H1 (cell line): ENCODE measurements around the gene PPARD. TPM values are rescaled to one million over a fixed set of nuclear protein-coding genes. Genes with fewer than 3 reads are reported as not detected.
A peak's percentile ranks its signal among the peaks of the same experiment; 100 is the strongest.

ENCODE experiments used
- CTCF ChIA-PET: fragments of 300-600 bp; sonication (Branson Sonifier 250); formaldehyde crosslinking; loops from one replicate; lab custom pipeline; 2021; ENCODE audit not compliant: partially characterized antibody; lab: Charles Lee
- POLR2A ChIA-PET: fragments of 300-600 bp; sonication (Branson Sonifier 250); formaldehyde crosslinking; loops from one replicate; lab custom pipeline; 2021; ENCODE audit warnings: inconsistent platforms; ENCODE audit not compliant: partially characterized antibody; lab: Charles Lee
- DNase-seq, 2 experiments: peaks; one replicate each; pipeline versions ENCODE4 v3.0.0 to v3.0.0-alpha.2; 2010 to 2022; ENCODE audit warnings: low spot score in 2 of 2, low read depth in 1 of 2, mixed read lengths in 1 of 2
- FAIRE-seq: peaks from 2 replicates; lab custom pipeline; 2011; peaks lifted over from hg19 to GRCh38; lab: Jason Lieb, UNC
- H2AFZ ChIP-seq: 2 replicates; pipeline ENCODE4 v1.8.1; 2012; ENCODE audit warnings: low read length, inconsistent platforms
- H2AK5ac ChIP-seq: 2 replicates; pipeline ENCODE4 v1.6.1; 2013; ENCODE audit warnings: low read depth, low read length
- H2BK120ac ChIP-seq: replicated peaks from 2 replicates; pipeline ENCODE3; 2013; ENCODE audit warnings: low read depth, low read length, inconsistent platforms
- H2BK12ac ChIP-seq: 2 replicates; pipeline ENCODE4 v1.6.1; 2013; ENCODE audit warnings: low read depth, low read length
- H2BK15ac ChIP-seq: 2 replicates; pipeline ENCODE4 v1.6.1; 2013; ENCODE audit warnings: low read length
- H2BK20ac ChIP-seq: 2 replicates; pipeline ENCODE4 v1.6.1; 2013; ENCODE audit warnings: low read length
- H2BK5ac ChIP-seq: 2 replicates; pipeline ENCODE4 v1.6.1; 2013; ENCODE audit warnings: low read depth, low read length
- H3K14ac ChIP-seq: 2 replicates; pipeline ENCODE4 v1.6.1; 2013; ENCODE audit warnings: inconsistent platforms; ENCODE audit not compliant: insufficient read length
- H3K18ac ChIP-seq: 2 replicates; pipeline ENCODE4 v1.6.1; 2013; ENCODE audit warnings: low read length; ENCODE audit errors: extremely low read depth
- H3K23ac ChIP-seq: 2 replicates; pipeline ENCODE4 v1.6.1; 2013; ENCODE audit warnings: inconsistent platforms; ENCODE audit not compliant: insufficient read length
- H3K23me2 ChIP-seq: 2 replicates; pipeline ENCODE4 v1.6.1; 2013; ENCODE audit warnings: low read depth, low read length
- H3K27ac ChIP-seq: 2 replicates; pipeline ENCODE4 v1.6.1; 2011; ENCODE audit warnings: low read depth, low read length, inconsistent platforms
- H3K27me3 ChIP-seq, 4 experiments: replicated peaks in 1 of 4; 1 replicate in 1 of 4; 2 replicates in 3 of 4; pipeline versions ENCODE4 v1.6.1 to v1.8.1; 2011 to 2013; ENCODE audit warnings: low read length in 3 of 4, mild to moderate bottlenecking in 3 of 4, inconsistent platforms in 2 of 4, mixed read lengths in 2 of 4, moderate library complexity in 1 of 4; ENCODE audit not compliant: control insufficient read depth in 3 of 4, insufficient read depth in 3 of 4; ENCODE audit errors: extremely low read depth in 1 of 4
- H3K36me3 ChIP-seq, 4 experiments: 2 replicates each; pipeline versions ENCODE4 v1.6.1 to v1.8.1; 2011 to 2013; ENCODE audit warnings: mild to moderate bottlenecking in 4 of 4, low read length in 3 of 4, moderate library complexity in 2 of 4, control low read depth in 1 of 4, inconsistent platforms in 1 of 4; ENCODE audit not compliant: insufficient read depth in 4 of 4, control insufficient read depth in 2 of 4
- H3K4ac ChIP-seq: replicated peaks from 2 replicates; pipeline ENCODE3; 2013; ENCODE audit warnings: low read length, low read depth, mixed read lengths, inconsistent platforms; ENCODE audit not compliant: insufficient read length
- H3K4me1 ChIP-seq, 4 experiments: replicated peaks in 1 of 4; 1 replicate in 1 of 4; 2 replicates in 3 of 4; pipeline versions ENCODE4 v1.6.1 to v1.8.1; 2011 to 2013; ENCODE audit warnings: low read length in 3 of 4, inconsistent platforms in 2 of 4, mixed read lengths in 1 of 4; ENCODE audit not compliant: insufficient read depth in 4 of 4, control insufficient read depth in 3 of 4
- H3K4me2 ChIP-seq, 2 experiments: 2 replicates each; pipeline versions ENCODE4 v1.6.1 to v1.8.1; 2011 to 2013; ENCODE audit warnings: low read depth in 2 of 2, low read length in 2 of 2, control low read depth in 1 of 2, inconsistent platforms in 1 of 2, mild to moderate bottlenecking in 1 of 2; ENCODE audit not compliant: insufficient read depth in 1 of 2
- H3K4me3 ChIP-seq, 4 experiments: fragments of 200-600, 300-600 bp in 1 of 4; sonication (generic), shearing (Covaris generic), sonication (Bioruptor Twin) in 1 of 4; 2 replicates each; pipeline versions ENCODE4 v1.5.1 to v1.8.1; 2011 to 2016; ENCODE audit warnings: low read length in 4 of 4, low read depth in 3 of 4, control low read depth in 2 of 4, inconsistent platforms in 2 of 4, mild to moderate bottlenecking in 2 of 4, mixed read lengths in 1 of 4, moderate library complexity in 1 of 4; ENCODE audit not compliant: insufficient read depth in 2 of 4; ENCODE audit errors: extremely low read depth in 1 of 4
- H3K56ac ChIP-seq: replicated peaks from 2 replicates; pipeline ENCODE3; 2013; ENCODE audit warnings: low read depth, mild to moderate bottlenecking, mixed read lengths, low read length, inconsistent platforms; ENCODE audit not compliant: insufficient read length
- H3K79me1 ChIP-seq: 2 replicates; pipeline ENCODE4 v1.6.1; 2013; ENCODE audit warnings: low read depth, low read length, control low read depth
- H3K79me2 ChIP-seq, 2 experiments: 2 replicates each; pipeline versions ENCODE4 v1.6.1 to v1.8.1; 2012 to 2013; ENCODE audit warnings: low read length in 2 of 2, mild to moderate bottlenecking in 2 of 2, inconsistent platforms in 1 of 2; ENCODE audit not compliant: insufficient read depth in 2 of 2, control insufficient read depth in 1 of 2
- H3K9ac ChIP-seq, 4 experiments: replicated peaks in 1 of 4; 1 replicate in 1 of 4; 2 replicates in 3 of 4; pipeline versions ENCODE4 v1.6.1 to v1.8.1; 2011 to 2013; ENCODE audit warnings: low read depth in 3 of 4, low read length in 3 of 4, control low read depth in 2 of 4, mild to moderate bottlenecking in 2 of 4, moderate library complexity in 2 of 4, inconsistent platforms in 1 of 4; ENCODE audit errors: extremely low read depth in 1 of 4
- H3K9me3 ChIP-seq, 2 experiments: 2 replicates each; pipeline versions ENCODE4 v1.6.1 to v1.8.1; 2012 to 2013; ENCODE audit warnings: mild to moderate bottlenecking in 2 of 2, moderate library complexity in 2 of 2, control low read depth in 1 of 2, inconsistent platforms in 1 of 2, low read depth in 1 of 2, low read length in 1 of 2, mixed read lengths in 1 of 2; ENCODE audit not compliant: insufficient read depth in 2 of 2
- H4K20me1 ChIP-seq, 2 experiments: replicated peaks in 1 of 2; 2 replicates each; pipeline versions ENCODE3 to v1.8.1; 2011 to 2013; ENCODE audit warnings: inconsistent platforms in 2 of 2, low read length in 2 of 2, mild to moderate bottlenecking in 1 of 2; ENCODE audit not compliant: insufficient read depth in 2 of 2, control insufficient read depth in 1 of 2
- H4K5ac ChIP-seq: 2 replicates; pipeline ENCODE4 v1.6.1; 2013; ENCODE audit warnings: low read length, low read depth, mixed read lengths, inconsistent platforms; ENCODE audit not compliant: insufficient read length
- H4K8ac ChIP-seq: 2 replicates; pipeline ENCODE4 v1.8.0; 2013; ENCODE audit warnings: mild to moderate bottlenecking, moderate library complexity, low read length, inconsistent platforms; ENCODE audit not compliant: insufficient read depth; ENCODE audit errors: extremely low read depth
- H4K91ac ChIP-seq: replicated peaks from 2 replicates; pipeline ENCODE3; 2013; ENCODE audit warnings: low read length, mixed read lengths, inconsistent platforms; ENCODE audit not compliant: insufficient read length
- ASH2L ChIP-seq: fragments of 200-600, 300-600 bp; sonication (generic); IDR thresholded peaks from one replicate; pipeline ENCODE4 v1.7.1; 2017; ENCODE audit warnings: low read length
- BRCA1 ChIP-seq: IDR thresholded peaks from 2 replicates; pipeline ENCODE4 v1.6.1; 2012; ENCODE audit warnings: low read depth, low read length, improper control_type of control experiment
- CBX8 ChIP-seq: fragments of 300-800, 300-1000 bp; sonication (generic); IDR thresholded peaks from 2 replicates; pipeline ENCODE4 v1.7.1; 2016; ENCODE audit warnings: low read depth, low read length, borderline replicate concordance
- CTBP2 ChIP-seq: IDR thresholded peaks from 2 replicates; pipeline ENCODE4 v1.7.0; 2011; ENCODE audit warnings: borderline replicate concordance, mild to moderate bottlenecking, moderate library complexity, mixed read lengths, low read length; ENCODE audit not compliant: insufficient read depth, insufficient read length
- CTCF ChIP-seq, 3 experiments: IDR thresholded peaks; 1 replicate in 2 of 3; 2 replicates in 1 of 3; pipeline versions ENCODE4 v1.5.1 to v1.6.1; 2011; ENCODE audit warnings: low read length in 3 of 3, mild to moderate bottlenecking in 3 of 3, inconsistent platforms in 2 of 3, low read depth in 1 of 3, moderate library complexity in 1 of 3; ENCODE audit not compliant: insufficient read depth in 1 of 3; ENCODE audit errors: control extremely low read depth in 1 of 3
- GTF2F1 ChIP-seq: IDR thresholded peaks from 2 replicates; pipeline ENCODE4 v1.6.1; 2012; ENCODE audit warnings: low read depth, low read length, improper control_type of control experiment, borderline replicate concordance
- PHF8 ChIP-seq: fragments of 200-600 bp; sonication (generic); conservative IDR thresholded peaks from 2 replicates; pipeline ENCODE4 v1.7.1; 2012; ENCODE audit warnings: low read depth, mild to moderate bottlenecking, inconsistent platforms, low read length, moderate library complexity
- POU5F1 ChIP-seq: IDR thresholded peaks from 2 replicates; pipeline ENCODE4 v1.6.1; 2011; ENCODE audit warnings: low read depth, mild to moderate bottlenecking, low read length, moderate library complexity
- SIX5 ChIP-seq: IDR thresholded peaks from 2 replicates; pipeline ENCODE4 v1.6.1; 2011; ENCODE audit warnings: mild to moderate bottlenecking, low read depth, low read length
- SRF ChIP-seq: IDR thresholded peaks from 2 replicates; pipeline ENCODE4 v1.6.1; 2011; ENCODE audit warnings: mild to moderate bottlenecking, low read depth, low read length, moderate library complexity
- WGBS, 2 experiments: shearing (Covaris generic) in 1 of 2; methylation state at CpG; one replicate each; pipeline versions ENCODE4 v1.1.6 to v1.1.7; 2013 to 2015; ENCODE audit warnings: low lambda C conversion rate in 2 of 2, mixed read lengths in 2 of 2, inconsistent platforms in 1 of 2, low coverage in 1 of 2, missing lambda C conversion rate in 1 of 2; ENCODE audit not compliant: insufficient replicate concordance in 2 of 2, insufficient coverage in 1 of 2, insufficient read length in 1 of 2; ENCODE audit errors: extremely low coverage in 1 of 2, missing lambda C conversion rate in 1 of 2; 5-methylcytosine and 5-hydroxymethylcytosine counted together
- polyA plus RNA-seq, 7 experiments: library from polyadenylated mRNA; depleted of rRNA in 3 of 7; stranded (reverse) in 5 of 7; unstranded in 2 of 7; fragments of >200 nt in 5 of 7; fragments of 200-250 nt in 2 of 7; gene quantifications; 1 replicate in 5 of 7; 2 replicates in 1 of 7; 4 replicates in 1 of 7; pipeline versions ENCODE4 v1.2.1 to v1.2.3, GENCODE V29; 2011 to 2013; ENCODE audit warnings: missing spikeins in 2 of 7, mixed read lengths in 2 of 7
- total RNA-seq: library from RNA; stranded (reverse); fragmentation: NEBNext Ultra II Directional; extraction: Animal tissue kit (Norgen Biotek cat#: 25700); gene quantifications from 2 replicates; pipeline ENCODE4 v1.2.1, GENCODE V29; 2021

PPARD gene
- total and polyA plus RNA-seq, 2 of the 8 experiments (the other 6 are each of a cell fraction or from before 2014, with no cell fraction given): 14.6 to 14.9 TPM

DNA sequence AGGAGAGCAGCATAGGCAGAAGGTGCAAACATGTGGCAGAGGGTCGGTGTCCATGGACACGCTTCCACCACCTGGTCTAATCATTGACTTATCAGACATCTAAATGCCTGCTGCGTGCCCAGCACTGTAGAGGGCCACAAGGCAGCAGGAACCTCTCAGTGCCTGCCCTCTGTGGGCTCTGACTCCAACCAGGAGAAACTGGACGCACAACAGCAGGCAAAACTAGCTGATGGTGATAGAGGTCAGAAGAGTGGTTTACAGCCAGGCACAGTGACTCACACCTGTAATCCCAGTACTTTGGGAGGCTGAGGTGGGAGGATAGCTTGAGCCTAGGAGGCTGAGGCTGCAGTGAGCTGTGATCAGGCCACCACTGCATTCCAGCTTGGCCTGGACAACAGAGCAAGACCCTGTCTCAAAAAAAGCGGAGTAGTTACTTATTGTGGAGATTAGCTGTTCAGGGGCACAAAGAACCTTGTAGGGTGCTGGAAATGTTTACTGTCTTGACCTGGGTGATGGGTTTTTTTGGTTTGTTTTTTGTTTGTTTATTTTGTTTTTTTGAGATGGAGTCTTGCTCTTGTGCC is 46.5 kb downstream of the PPARD start:
- no peaks in the 10 kb centered on the region; a peak in 1 of 4 replicates for H3K79me2 ChIP-seq
- no peak overlapping the region for H3K9ac ChIP-seq
- H2AFZ ChIP-seq: no peak overlapping the region
- no peaks in the 10 kb centered on the region for H3K27me3 ChIP-seq
- H3K4me1 ChIP-seq: no peaks in the 10 kb centered on the region
- H3K18ac ChIP-seq: no peak overlapping the region
- WGBS, 2 experiments: 98% methylated on average over 5 of the region's 5 CpGs; no CpG with 5 or more reads in 1 of the 2 experiments
- no peak overlapping the region for H2BK5ac ChIP-seq
- no peak overlapping the region for H2AK5ac ChIP-seq
- DNase-seq (no peak), FAIRE-seq (no peak)
- H3K4me2 ChIP-seq: no peak overlapping the region
- H3K14ac ChIP-seq: peak overlapping the region; percentile 31
- H4K91ac ChIP-seq: no peak overlapping the region
- peak overlapping the region; percentile 53 for H3K4ac ChIP-seq
- no peak overlapping the region for H3K56ac ChIP-seq
- no peaks in the 10 kb centered on the region for H3K9me3 ChIP-seq
- H2BK15ac ChIP-seq: no peak overlapping the region
- ChIA-PET POLR2A (interaction anchor here (1.3 to 1.6 kb wide), 2 partner anchors 17 to 40 kb away, joined by 3 to 4 read pairs; no protein-coding TSS in a partner anchor), CTCF (interaction anchor here (0.7 to 0.9 kb wide), 3 partner anchors 15 to 34 kb away, joined by 3 to 4 read pairs (median 3); no protein-coding TSS in a partner anchor)
- H3K23ac ChIP-seq: no peak overlapping the region
- H3K27ac ChIP-seq: no peak overlapping the region
- H2BK12ac ChIP-seq: no peak overlapping the region
- no peaks in the 10 kb centered on the region for H3K36me3 ChIP-seq
- H2BK120ac ChIP-seq: no peak overlapping the region
- H3K4me3 ChIP-seq: no peak overlapping the region
- H3K79me1 ChIP-seq: peaks cover 2% of the 10 kb centered on the region
- H3K23me2 ChIP-seq: no peaks in the 10 kb centered on the region
- no peak overlapping the region for H2BK20ac ChIP-seq
- H4K5ac ChIP-seq: no peak overlapping the region
- no peak overlapping the region for H4K8ac ChIP-seq
- H4K20me1 ChIP-seq: no peaks in the 10 kb centered on the region
- TF ChIP-seq CTCF (IDR thresholded peaks at IDR 0.05; ENCODE audit: control extremely low read depth in 1 of 3, insufficient read depth in 1 of 3, low read depth in 1 of 3, low read length in 3 of 3) (no peak), POU5F1 (no peak), BRCA1 (no peak), CBX8 (no peak), CTBP2 (no peak), SIX5 (no peak), SRF (no peak), PHF8 (no peak), ASH2L (no peak), GTF2F1 (no peak)
